GM10266 (cell line): Measurements from ENCODE around the gene LAMB2.

Experiments used
- DNase-seq: peaks from one replicate; pipeline ENCODE4 v3.0.0; 2012; ENCODE audit errors: extremely low spot score
- TF ChIP-seq, protein P1 (sequence below): IDR thresholded peaks from 2 replicates; pipeline ENCODE4 v1.5.1; 2012; ENCODE audit warnings: mild to moderate bottlenecking, low read depth; ENCODE audit not compliant: control insufficient read depth, insufficient read depth; ENCODE audit errors: missing control alignments

Gene LAMB2

DNA sequence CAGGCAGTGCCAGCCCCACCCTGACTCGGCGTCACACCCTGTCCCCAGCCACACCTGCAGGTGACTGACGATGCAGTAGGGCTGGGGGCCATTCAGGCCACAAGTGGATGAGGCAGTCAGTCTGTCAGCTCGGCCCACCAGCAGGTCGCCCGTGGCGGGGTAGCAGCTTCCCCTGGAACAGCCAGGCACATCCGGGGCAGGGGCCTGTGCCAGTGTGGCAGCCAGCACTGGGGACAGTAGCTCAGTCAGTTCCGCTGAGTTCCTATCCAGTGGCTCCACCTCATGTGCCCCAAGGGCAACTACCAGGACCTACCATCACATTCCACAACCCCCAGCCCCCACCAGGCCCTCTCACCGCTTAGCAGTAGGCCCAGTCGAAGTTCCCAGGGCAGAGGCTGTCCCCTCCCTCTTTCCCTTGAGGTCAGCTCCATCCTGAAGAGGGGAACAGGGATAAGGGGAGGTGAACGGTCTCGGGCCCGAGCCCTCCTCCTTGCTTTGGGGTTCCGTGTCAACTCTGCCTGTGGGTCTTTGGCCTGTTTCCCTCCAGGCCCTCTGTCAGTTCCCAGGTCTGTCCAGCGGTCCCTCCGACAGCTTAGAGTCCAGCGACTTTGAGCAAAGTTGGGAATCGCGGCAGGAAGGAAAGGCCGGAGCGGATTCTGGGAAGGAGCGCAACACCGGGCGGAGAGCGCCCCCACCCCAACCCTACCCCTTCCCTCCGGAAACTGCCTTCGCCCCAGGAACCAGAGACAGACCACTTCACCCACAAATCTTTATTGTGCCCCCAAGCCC lies at the start of gene LAMB2:
Gene LAMB2 (minus strand): TSS at position 614 of the 789 bp plus-strand sequence. CDS start 183 bp downstream, at position 431.
- TF ChIP-seq, protein P1, sequence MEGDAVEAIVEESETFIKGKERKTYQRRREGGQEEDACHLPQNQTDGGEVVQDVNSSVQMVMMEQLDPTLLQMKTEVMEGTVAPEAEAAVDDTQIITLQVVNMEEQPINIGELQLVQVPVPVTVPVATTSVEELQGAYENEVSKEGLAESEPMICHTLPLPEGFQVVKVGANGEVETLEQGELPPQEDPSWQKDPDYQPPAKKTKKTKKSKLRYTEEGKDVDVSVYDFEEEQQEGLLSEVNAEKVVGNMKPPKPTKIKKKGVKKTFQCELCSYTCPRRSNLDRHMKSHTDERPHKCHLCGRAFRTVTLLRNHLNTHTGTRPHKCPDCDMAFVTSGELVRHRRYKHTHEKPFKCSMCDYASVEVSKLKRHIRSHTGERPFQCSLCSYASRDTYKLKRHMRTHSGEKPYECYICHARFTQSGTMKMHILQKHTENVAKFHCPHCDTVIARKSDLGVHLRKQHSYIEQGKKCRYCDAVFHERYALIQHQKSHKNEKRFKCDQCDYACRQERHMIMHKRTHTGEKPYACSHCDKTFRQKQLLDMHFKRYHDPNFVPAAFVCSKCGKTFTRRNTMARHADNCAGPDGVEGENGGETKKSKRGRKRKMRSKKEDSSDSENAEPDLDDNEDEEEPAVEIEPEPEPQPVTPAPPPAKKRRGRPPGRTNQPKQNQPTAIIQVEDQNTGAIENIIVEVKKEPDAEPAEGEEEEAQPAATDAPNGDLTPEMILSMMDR = no peak
- DNase-seq = no peak

DNA sequence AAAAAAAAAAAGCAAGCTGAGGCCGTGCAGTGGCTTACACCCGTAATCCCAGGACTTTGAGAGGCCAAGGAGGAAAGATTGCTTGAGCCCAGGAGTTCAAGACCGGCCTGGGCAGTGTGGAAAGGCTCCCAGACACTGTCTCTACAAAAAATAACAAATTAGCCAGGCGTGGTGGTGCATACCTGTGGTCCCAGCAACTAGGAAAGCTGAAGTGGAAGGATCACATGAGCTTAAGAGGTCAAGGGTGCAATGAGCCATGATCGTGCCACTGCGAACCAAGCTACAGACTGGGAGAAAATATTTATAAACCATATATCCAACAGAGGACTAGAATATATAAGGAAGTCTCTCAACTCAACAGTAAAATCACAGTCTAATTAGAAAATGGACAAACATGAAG lies 48.5 kb upstream of the LAMB2 start:
- no peak for DNase-seq
- TF ChIP-seq, protein P1 = no peak

DNA sequence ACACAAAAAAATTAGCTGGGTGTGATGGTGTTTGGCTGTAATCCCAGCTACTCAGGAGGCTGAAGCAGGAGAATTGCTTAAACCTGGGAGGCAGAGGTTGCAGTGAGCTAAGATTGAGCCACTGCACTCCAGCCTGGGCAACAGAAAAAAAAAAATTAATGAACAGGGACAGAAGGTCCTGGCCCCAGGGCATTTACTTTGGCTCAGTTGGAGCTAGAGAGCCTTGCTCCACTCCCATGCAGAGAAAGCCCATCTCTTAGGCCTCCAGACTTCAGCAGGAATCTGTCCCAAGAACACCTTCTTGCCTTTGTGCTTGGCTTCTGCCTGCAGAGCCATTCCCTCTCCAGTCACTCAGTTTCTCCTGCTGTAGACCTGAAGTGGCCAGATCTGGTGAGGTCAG lies 47.3 kb upstream of the LAMB2 start:
- no peak for DNase-seq
- TF ChIP-seq, protein P1 = no peak

DNA sequence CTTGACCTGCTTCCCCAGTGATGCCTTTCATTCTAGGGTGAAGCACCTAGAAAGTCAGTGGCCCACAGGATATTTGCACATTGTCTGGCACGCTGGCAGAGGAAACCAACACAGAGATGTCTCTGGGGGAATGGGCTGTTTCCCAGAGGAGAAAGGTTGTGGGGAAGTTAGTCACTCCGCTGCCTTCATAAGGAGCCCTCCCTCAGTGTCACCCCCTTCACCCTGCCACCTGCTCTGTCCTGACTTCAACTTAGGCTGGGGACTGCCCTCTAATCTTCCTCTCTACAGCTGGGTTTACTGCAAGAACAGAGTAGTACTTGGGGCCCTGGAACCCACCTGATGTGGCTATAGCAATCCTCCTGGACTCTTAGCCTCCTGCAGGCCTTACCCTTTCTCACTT lies 44.2 kb upstream of the LAMB2 start:
- TF ChIP-seq, protein P1 = no peak

DNA sequence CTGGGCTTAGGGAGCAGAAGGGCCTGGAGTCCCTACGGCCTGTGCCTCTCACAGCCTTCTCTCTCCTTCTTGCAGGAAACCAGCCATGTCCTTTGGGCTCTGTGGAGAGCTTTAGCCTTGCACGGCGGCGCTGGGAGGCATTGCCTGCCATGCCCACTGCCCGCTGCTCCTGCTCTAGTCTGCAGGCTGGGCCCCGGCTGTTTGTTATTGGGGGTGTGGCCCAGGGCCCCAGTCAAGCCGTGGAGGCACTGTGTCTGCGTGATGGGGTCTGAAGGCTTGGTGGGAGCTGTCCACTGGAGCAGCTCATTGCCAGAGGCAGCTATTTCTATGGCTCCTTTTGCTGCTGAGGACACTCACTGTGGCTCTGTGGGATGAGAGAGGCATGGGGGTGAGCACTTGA lies 42.7 kb upstream of the LAMB2 start:
- no peak for DNase-seq
- TF ChIP-seq, protein P1 = no peak

More for the DNA sequence above, 44.2 kb upstream of the LAMB2 start:
- no peak for DNase-seq

DNA sequence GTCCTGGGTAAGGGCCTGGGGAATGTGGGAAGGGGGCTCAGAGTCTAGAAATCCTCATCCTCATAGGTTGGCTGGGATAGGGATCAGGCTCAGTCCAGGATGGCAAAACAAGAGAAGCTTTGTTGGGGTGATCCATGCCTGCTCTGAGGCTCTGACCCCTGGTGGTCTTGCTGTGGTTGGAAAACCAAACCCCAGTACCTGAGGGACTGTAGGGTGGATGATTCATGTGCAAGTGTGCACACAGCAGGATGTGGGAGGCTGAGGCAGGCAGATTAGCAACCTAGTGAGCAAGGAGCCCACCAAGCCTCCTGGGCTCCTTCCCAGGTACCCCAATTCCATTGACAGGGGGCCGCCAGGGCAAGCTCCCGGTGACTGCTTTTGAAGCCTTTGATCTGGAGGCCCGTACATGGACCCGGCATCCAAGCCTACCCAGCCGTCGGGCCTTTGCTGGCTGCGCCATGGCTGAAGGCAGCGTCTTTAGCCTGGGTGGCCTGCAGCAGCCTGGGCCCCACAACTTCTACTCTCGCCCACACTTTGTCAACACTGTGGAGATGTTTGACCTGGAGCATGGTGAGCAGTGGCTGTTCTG lies 41.6 kb upstream of the LAMB2 start:
- DNase-seq = no peak
- TF ChIP-seq, protein P1 = no peak

DNA sequence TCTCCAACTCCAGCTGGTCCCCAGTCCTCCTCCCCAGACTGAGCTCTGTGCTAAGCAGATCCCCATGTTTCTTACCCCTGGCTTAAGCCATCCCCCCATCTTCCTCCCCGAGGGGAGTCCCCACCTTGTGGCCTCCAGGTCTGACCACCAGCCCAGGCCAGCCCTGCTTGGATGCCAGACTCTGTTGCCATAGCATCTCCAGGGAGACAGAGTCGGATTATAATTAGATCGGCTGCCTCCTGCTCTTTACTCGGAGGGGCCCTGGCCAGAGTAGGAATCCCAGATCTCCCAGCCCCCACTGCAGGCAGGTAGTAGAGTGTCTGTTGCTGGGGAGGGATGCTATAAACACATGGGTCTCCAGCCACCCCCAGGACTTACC lies 40.9 kb upstream of the LAMB2 start:
- no peak for DNase-seq
- TF ChIP-seq, protein P1 = no peak
